NB4 (cell line): ENCODE measurements around the gene PMEPA1.

Experiments
- DNase-seq: peaks from one replicate; pipeline ENCODE4 v3.0.0; 2010; ENCODE audit warnings: low read depth
- H3K4me3 ChIP-seq: one replicate; pipeline ENCODE4 v1.5.1; 2011; ENCODE audit warnings: mild to moderate bottlenecking, low read depth, low read length, moderate library complexity
- MYC ChIP-seq: IDR thresholded peaks from 2 replicates; pipeline ENCODE4 v1.6.1; 2011; ENCODE audit warnings: low read depth, low read length
- POLR2A ChIP-seq: IDR thresholded peaks from 2 replicates; pipeline ENCODE4 v1.6.1; 2011; ENCODE audit warnings: mild to moderate bottlenecking; ENCODE audit not compliant: insufficient read length; ENCODE audit errors: extremely low read depth
- TF ChIP-seq, protein P1 (sequence below): IDR thresholded peaks from 2 replicates; pipeline ENCODE4 v1.6.1; 2011; ENCODE audit warnings: low read depth, low read length
- TF ChIP-seq, protein P2 (sequence below): IDR thresholded peaks from one replicate; pipeline ENCODE4 v1.5.1; 2012; ENCODE audit warnings: low read depth, low read length

PMEPA1 gene

DNA sequence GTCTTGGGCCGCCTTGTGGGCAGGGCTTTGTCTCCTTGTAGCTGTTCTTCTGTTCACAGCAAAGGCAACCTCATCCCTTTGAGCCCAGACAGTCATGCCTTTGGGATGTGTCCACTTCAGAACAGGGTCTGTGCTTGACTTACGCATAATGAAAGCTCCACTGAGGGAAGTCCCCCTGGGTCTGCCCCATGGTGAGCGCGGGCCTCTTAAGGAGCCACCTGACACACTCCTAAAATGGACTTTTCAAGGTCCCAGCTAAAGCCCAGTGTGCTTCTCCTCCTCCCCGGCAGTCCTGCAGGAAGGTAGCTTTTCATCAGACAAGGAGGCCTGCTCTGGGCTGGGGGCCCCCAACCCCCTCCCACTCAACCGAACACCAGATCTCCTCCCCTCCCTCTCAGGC lies 24.9 kb upstream of the PMEPA1 start:
- TF ChIP-seq MYC, result no peak
- TF ChIP-seq, protein P1, sequence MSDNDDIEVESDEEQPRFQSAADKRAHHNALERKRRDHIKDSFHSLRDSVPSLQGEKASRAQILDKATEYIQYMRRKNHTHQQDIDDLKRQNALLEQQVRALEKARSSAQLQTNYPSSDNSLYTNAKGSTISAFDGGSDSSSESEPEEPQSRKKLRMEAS, result no peak
- no peak for TF ChIP-seq POLR2A
- TF ChIP-seq, protein P2, sequence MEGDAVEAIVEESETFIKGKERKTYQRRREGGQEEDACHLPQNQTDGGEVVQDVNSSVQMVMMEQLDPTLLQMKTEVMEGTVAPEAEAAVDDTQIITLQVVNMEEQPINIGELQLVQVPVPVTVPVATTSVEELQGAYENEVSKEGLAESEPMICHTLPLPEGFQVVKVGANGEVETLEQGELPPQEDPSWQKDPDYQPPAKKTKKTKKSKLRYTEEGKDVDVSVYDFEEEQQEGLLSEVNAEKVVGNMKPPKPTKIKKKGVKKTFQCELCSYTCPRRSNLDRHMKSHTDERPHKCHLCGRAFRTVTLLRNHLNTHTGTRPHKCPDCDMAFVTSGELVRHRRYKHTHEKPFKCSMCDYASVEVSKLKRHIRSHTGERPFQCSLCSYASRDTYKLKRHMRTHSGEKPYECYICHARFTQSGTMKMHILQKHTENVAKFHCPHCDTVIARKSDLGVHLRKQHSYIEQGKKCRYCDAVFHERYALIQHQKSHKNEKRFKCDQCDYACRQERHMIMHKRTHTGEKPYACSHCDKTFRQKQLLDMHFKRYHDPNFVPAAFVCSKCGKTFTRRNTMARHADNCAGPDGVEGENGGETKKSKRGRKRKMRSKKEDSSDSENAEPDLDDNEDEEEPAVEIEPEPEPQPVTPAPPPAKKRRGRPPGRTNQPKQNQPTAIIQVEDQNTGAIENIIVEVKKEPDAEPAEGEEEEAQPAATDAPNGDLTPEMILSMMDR, result no peak
- DNase-seq, result no peak

DNA sequence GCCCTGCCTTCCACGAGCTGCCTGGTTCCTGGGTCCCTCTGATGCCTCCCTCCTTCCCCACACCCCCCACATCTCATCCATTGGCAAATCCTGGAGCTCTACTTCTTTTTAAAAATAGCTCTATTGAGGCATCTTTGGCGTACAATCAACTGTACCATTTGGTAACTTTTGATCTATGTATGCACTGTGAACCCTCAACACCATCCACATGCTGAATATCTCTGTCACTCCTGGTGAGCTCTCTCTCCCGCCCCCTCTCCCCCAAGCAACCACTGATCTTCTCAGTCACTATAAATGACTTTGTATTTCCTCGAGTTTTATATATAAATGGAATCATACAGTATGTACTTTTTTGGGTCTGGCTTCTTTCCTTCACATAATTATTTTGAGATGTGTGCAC lies 22.4 kb upstream of the PMEPA1 start:
- no peak for DNase-seq
- no peak overlapping the region for H3K4me3 ChIP-seq
- TF ChIP-seq, protein P1, result no peak
- TF ChIP-seq, protein P2, result no peak

More for the DNA sequence above, 24.9 kb upstream of the PMEPA1 start:
- H3K4me3 ChIP-seq, result no peak overlapping the region

DNA sequence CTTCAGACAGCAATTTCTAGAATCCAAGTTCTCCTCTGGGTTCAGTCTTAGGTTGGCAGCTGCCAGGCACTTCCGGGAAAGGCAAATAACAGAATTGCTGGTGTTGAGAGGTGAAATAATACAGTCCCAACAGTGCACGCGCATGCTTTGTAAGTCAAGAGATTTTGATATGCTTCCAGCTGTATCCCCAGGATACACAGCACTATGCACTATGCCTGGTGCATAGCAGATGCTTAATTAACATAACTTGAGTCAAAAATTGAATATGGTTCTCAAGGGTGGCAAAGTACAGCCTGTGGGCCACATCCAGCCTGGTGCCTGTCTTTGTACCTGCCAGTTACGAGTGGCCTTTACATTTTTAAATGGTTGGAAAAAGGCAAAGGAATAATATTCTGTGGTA lies 18.9 kb upstream of the PMEPA1 start:
- DNase-seq, result no peak
- TF ChIP-seq POLR2A (no peak), MYC (no peak)
- TF ChIP-seq, protein P1, result no peak
- TF ChIP-seq, protein P2, result no peak

DNA sequence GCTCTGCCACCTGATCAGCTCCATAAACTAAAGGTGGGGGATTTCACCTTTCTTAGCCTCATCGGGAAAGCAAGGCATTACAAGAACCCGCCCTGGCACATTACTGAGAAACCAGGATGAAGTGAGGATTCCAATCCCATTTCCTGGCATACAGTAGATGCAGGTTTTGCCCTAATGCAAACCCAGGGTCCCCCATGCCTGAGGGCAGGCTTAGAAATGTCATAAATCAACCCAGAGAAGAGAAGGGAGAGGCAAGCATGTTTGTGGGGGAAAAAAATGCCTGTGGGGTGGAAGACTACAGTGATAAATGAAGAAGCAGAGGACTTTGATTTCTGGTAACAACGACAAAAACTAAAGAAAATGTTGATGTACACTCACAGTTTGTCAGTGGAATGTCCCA lies 18.0 kb upstream of the PMEPA1 start:
- TF ChIP-seq, protein P2, result no peak
- TF ChIP-seq, protein P1, result no peak
- TF ChIP-seq POLR2A (no peak), MYC (no peak)

More for the DNA sequence above, 18.9 kb upstream of the PMEPA1 start:
- H3K4me3 ChIP-seq, result no peak overlapping the region

DNA sequence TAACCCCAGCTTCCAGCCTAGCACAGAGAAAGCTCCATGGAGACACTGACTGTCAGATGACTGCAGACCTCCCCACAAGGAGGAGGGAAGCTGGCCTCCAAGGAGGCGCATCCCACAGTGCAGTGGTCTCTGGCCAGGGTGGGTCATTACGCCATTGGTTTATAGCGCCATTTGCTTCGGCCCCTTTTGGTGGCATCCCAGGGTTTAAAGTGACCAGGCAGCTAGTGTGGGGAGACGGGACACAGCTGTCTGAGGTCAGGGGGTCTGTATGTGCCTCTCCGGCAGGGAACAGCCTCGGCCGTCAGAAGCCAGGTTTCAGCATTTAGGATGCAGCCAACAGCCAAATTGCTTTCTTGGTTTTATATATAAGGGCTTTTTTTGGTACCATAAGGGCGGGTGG lies 15.8 kb upstream of the PMEPA1 start:
- no peak for DNase-seq
- TF ChIP-seq, protein P2, result no peak
- TF ChIP-seq MYC (no peak), POLR2A (no peak)
- TF ChIP-seq, protein P1, result no peak
- H3K4me3 ChIP-seq, result no peak overlapping the region

More for the DNA sequence above, 18.0 kb upstream of the PMEPA1 start:
- DNase-seq, result no peak
- no peak overlapping the region for H3K4me3 ChIP-seq
